ENCODE measurements around the gene SERGEF.

- TF ChIP-seq SIN3A (IDR thresholded peaks at IDR 0.05; ENCODE audit: borderline replicate concordance, low read depth, low read length) (no peak), RAD21 (IDR thresholded peaks at IDR 0.05; ENCODE audit: low read length) (no peak), TAF1 (IDR thresholded peaks at IDR 0.05; ENCODE audit: borderline replicate concordance, low read depth, low read length) (no peak), REST (IDR thresholded peaks at IDR 0.05; ENCODE audit: low read depth, low read length) (no peak), CHD2 (IDR thresholded peaks at IDR 0.05; ENCODE audit: low read length, partially characterized antibody) (no peak), POLR2AphosphoS5 (IDR thresholded peaks at IDR 0.05; ENCODE audit: low read depth, low read length) (no peak), CTCF (IDR thresholded peaks at IDR 0.05) (no peak), FOSL2 (IDR thresholded peaks at IDR 0.05; ENCODE audit: borderline replicate concordance, low read depth) (no peak), NRF1 (IDR thresholded peaks at IDR 0.05; ENCODE audit: low read depth, low read length) (no peak), RFX5 (IDR thresholded peaks at IDR 0.05; ENCODE audit: low read length) (no peak), EZH2phosphoT487 (IDR thresholded peaks at IDR 0.05; ENCODE audit: borderline replicate concordance, low read depth) (no peak)
- TF ChIP-seq, protein P1, sequence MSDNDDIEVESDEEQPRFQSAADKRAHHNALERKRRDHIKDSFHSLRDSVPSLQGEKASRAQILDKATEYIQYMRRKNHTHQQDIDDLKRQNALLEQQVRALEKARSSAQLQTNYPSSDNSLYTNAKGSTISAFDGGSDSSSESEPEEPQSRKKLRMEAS (IDR thresholded peaks at IDR 0.05; ENCODE audit: low read depth), result no peak
- TF ChIP-seq, protein P2, sequence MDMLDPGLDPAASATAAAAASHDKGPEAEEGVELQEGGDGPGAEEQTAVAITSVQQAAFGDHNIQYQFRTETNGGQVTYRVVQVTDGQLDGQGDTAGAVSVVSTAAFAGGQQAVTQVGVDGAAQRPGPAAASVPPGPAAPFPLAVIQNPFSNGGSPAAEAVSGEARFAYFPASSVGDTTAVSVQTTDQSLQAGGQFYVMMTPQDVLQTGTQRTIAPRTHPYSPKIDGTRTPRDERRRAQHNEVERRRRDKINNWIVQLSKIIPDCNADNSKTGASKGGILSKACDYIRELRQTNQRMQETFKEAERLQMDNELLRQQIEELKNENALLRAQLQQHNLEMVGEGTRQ (IDR thresholded peaks at IDR 0.05; ENCODE audit: borderline replicate concordance, low read depth, low read length), result no peak
These were observed 241.4 kb downstream of the SERGEF start for GRCh38 chr11:17771415-17771814.

Measured in SK-N-SH (cell line).